IPS-NIHi11 (cell line): ENCODE results near the gene ZNF468.
"Not testable (repeated sequence)": the region's sequence is repeated elsewhere in the genome, so short reads cannot be mapped to it uniquely, and the experiment has no call there.

Experiments
- DNase-seq: peaks from one replicate; pipeline ENCODE4 v3.0.0; 2012; ENCODE audit warnings: mixed read lengths, low spot score

The ZNF468 gene

DNA sequence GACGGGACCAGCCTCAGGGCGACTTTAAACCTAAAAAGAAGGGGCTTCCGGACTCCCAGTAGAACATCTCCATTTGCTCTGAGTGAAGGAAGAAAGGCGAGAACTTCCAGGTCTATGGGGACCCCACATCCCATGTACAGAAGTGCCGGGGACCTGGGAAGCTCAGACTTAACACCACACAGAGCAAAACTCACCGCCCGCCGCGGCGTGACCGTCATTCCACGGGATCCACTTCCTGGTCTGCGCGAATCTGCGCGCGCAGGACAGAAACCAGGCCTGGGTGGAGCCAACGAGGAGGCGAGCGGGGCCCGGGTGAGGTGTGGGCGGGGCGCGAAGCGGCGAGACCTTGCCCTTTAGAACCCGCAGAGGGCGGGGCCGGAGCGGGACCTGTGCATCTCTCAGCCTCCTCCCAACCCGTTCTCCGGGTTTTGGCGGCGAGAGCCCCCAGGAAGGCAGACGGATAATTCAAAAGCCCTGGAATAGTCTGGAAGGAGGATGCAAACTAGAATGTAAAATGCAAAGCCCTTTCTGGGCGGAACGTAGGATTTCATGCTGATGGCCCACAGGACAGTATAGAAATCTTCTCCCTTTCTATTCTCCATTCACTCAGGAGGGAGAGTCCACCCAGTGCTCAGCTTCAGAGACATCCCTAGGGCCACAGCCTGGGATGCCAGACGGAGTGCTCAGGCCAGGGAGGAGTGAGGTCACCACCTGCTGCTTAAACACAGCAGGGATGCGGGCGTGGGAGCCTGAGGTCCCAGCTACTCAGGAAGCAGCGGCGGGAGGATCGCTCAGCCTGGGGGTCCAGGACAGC is at the start of gene ZNF468:
Gene ZNF468, minus strand, starts transcription at position 242 of the 814 bp plus-strand sequence. CDS start 3,347 bp downstream, outside the sequence.
- peak; percentile 72 for DNase-seq

- not testable (repeated sequence) for DNase-seq
Observed at GRCh38 chr19:52904052-52904780, 46.8 kb upstream of the ZNF468 start.

GRCh38 chr19:52901842-52902241 is 44.4 kb upstream of the ZNF468 start:
- no peak for DNase-seq

- not testable (repeated sequence) for DNase-seq
Observed at GRCh38 chr19:52898596-52898995, 41.2 kb upstream of the ZNF468 start.

- peak; percentile 9 for DNase-seq
Observed at GRCh38 chr19:52898101-52898500, 40.7 kb upstream of the ZNF468 start.

DNA sequence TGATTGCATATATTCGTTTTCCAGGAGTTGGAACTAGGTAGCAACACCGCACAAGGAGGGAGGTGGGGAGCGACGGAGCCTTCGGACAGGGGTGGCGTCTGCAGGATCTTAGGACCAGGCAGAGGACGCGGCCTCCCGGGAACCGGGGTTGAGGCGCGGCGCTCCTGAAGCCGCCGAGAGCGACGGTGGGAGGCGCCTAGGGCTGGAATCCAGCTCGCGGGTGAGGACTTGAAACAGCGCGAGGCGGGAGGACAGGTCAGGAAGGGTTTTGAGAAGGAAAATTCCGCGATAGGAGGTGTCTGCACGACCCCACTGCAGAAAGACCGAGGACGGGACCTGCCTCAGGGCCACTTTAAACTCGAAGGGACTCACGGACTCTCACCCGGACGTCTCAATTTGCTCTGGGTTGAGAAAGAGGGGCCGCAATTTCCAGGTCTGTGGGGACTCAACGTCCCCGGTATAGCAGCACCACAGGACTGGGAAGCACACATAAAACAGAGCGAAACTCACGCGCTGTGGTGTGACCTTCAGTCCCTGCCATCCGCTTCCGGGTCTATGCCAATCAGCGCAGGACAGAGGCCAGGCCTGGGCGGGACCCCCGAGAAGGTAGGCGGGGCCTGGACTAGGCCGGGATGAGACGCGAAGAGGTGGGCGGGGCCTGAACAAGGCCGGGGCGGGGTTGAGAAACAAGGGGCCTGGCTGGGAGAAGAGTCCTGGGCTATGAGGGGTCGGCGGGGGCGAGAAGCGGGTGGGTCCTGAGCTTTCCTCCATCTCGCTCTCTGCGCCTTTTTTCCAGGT is 39.9 kb upstream of the ZNF468 start, which contains the start of gene ZNF320:
Gene ZNF320, minus strand, starts transcription at position 498 of the 798 bp plus-strand sequence. CDS start 7,380 bp downstream, outside the sequence.
- peak; percentile 99 for DNase-seq

GRCh38 chr19:52896431-52897137 is 39.2 kb upstream of the ZNF468 start:
- DNase-seq: peak; percentile 56

DNA sequence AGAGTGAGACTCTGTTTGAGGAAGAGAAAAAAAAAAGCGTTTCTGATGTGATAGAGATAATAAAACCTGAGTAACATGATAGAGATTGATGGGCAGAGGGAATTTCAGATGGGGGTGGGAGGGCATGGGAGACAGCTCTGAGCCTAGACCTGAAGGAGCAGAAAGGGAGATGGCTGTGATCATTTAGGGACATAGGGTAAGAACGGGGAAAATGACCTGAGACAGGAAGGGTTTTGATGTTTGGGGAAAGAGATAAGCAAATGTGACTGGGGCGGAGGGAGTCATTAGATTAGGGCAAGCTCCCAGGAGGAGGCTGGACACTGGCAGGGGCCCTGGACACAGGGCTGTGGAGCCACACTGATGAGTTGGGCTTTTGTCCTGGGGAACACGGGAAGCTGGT is 33.9 kb upstream of the ZNF468 start:
- DNase-seq: no peak

GRCh38 chr19:52889931-52890330 is 32.5 kb upstream of the ZNF468 start:
- DNase-seq: no peak

GRCh38 chr19:52889076-52889475 is 31.7 kb upstream of the ZNF468 start:
- no peak for DNase-seq

DNA sequence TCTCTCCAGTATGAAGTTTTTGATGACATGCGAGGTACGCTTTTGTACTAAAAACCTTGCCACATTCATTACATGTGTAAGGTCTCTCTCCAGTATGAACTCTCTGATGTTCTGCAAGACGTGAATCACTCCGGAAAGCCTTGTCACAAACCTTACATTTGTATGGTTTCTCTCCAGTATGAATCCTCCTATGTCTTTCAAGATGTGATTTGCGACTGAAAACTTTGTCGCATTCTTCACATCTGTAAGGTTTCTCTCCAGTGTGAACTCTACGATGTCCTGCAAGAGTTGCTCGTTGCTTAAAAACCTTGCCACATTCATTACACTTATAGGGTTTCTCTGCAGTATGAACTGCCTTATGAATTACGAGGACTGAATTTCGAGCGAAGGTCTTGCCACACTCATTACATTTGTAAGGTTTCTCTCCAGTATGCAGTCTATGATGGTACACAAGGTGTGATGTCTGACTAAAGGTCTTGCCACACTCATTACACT is 23.5 kb upstream of the ZNF468 start:
- DNase-seq: no peak

DNA sequence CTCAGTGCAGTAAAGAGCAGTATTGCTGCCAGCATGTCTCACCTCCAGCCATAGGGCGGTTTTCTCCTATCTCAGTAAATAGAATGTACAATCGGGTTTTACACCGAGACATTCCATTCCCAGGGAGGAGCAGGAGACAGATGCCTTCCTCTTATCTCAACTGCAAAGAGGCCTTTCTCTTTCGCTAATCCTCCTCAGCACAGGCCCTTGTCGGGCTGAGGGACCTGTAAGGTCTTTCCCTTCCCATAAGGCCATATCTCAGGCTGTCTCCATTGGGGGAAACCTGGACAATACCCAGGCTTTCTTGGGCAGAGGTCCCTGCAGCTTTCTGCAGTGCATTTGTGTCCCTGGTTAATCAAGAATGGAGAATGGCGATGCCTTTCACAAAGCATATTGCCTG is 15.6 kb upstream of the ZNF468 start:
- DNase-seq: not testable (repeated sequence)

DNA sequence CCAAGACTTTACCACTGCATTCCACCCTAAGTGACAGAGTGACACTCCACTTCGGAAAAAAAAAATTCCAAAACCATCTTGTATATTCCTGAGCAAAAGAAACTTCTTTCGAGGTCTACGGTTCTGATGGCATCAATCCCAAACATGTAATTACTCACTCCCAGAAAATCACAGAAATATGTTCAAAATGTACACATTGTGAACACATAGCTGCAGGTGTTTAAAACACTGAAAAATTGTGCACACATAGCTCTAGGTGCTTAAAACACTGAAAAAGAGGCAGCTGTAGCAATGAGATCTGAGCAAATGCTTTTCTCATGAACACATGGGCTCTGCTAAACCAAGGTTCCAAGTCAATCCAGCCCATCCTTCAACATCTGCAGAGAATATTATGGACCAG is 14.0 kb upstream of the ZNF468 start:
- no peak for DNase-seq

GRCh38 chr19:52868031-52868430 is 10.6 kb upstream of the ZNF468 start:
- DNase-seq: not testable (repeated sequence)

- peak; percentile 5 for DNase-seq
Observed at GRCh38 chr19:52856540-52857377, 660 bp downstream of the ZNF468 start.

- DNase-seq: not testable (repeated sequence)
Observed at GRCh38 chr19:52847352-52847751, 10.1 kb downstream of the ZNF468 start.

DNA sequence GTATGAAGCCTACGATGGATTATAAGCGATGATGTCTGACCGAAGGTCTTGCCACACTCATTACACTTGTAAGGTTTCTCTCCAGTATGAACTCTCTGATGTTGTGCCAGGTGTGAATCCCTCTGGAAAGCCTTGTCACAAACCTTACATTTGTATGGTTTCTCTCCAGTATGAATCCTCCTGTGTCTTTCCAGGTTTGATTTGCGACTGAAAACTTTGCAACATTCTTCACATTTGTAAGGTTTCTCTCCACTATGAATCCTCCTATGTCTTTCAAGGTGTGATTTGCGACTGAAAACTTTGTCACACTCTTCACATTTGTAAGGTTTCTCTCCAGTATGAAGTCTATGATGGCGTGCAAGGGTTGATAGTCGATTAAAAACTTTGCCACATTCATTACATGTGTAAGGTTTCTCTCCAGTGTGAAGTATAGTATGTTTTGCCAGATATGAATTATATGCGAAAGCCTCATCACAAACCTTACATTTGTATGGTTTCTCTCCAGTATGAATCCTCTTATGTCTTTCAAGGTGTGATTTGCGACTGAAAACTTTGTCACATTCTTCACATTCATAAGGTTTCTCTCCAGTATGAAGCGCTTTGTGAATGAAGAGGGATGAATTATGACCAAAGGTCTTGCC is 16.5 kb downstream of the ZNF468 start:
- not testable (repeated sequence) for DNase-seq

GRCh38 chr19:52834289-52834688 is 23.1 kb downstream of the ZNF468 start:
- not testable (repeated sequence) for DNase-seq

DNA sequence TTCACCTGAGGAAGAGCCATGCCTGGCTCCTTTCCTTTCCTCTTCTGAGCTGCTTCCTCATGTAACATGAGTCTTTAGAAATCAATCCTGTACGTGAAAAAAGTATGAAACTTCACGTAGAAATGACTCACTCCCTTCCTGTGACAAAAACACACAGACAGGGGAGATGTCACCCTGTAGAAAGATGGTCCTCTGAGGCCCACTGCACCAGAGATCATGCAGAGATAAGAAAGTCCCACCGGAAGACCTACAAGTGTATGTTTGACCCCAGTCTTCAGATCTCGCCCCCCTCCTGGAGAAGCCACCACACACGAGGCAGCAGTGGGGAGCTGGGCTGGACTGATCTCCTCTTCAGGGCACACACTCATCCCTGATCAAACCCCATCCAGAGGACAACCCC is 23.9 kb downstream of the ZNF468 start:
- DNase-seq: not testable (repeated sequence)

GRCh38 chr19:52829866-52830265 is 27.6 kb downstream of the ZNF468 start:
- not testable (repeated sequence) for DNase-seq
